ENCODE results near the gene CHSY3.

CHSY3 gene

DNA sequence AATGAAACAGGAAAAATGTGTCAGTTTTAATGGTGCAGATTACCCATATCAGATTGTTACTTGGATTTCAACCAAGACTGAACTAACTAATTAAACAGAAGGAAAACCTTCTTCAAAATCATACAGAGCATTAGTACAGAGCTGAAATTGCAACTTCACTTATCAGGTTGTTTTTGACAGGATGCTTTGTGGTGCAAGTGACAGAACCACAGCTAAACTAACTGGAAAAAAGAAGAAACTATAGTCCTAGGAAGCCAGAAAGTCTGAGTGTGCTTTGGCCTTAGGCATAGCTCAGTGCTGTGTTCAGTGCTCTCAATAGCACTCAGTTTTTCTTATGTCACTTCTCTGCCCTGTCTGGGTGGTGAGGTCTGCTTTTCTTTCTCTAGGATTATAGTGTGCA, 267.4 kb downstream of the CHSY3 start:
- no peak for DNase-seq (ENCODE audit: low spot score)
- ChIA-PET POLR2A (ENCODE audit: low non-redundant PET) (interaction anchor here (0.5 kb wide), 1 partner anchor 899 kb away, joined by 4 read pairs; no protein-coding TSS in a partner anchor), CTCF (interaction anchor here (0.6 kb wide), 1 partner anchor 21 kb away, joined by 4 read pairs; no protein-coding TSS in a partner anchor)
- TF ChIP-seq CTCF (conservative IDR thresholded peaks at IDR 0.05; ENCODE audit: low read depth) = no peak
- H3K27ac ChIP-seq = no peak overlapping the region

DNA sequence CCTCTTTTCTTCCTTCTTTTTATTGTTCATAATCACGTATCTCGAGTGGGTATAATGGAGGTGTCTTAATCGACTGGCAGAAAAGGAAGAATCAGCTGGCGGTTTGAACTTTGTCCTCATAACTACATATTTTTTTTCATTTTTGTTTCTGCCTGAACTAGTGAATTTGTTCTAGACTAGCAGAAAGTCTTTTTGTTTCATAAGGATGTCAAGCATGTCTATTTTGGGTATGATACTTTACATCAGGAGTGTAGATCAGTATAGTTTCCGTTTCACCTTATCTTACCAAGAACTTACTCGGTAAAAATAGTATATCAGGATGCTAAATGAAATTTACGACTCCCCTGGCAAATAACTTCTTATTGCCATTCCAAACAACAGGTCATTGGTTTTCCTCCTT, 278.9 kb downstream of the CHSY3 start:
- ChIA-PET CTCF (no interaction called here), POLR2A (ENCODE audit: low non-redundant PET) (no interaction called here)
- DNase-seq (ENCODE audit: low spot score) = no peak
- H3K27ac ChIP-seq = no peak overlapping the region
- no peak for TF ChIP-seq CTCF (conservative IDR thresholded peaks at IDR 0.05; ENCODE audit: low read depth)

- DNase-seq (ENCODE audit: low spot score) = peak; percentile 88
- ChIA-PET CTCF (no interaction called here), POLR2A (ENCODE audit: low non-redundant PET) (no interaction called here)
- no peak overlapping the region; the same call in 1 of the 2 replicates for H3K27ac ChIP-seq
- TF ChIP-seq CTCF (conservative IDR thresholded peaks at IDR 0.05; ENCODE audit: low read depth) = no peak
Observed at GRCh38 chr5:130189961-130190360, 285.7 kb downstream of the CHSY3 start.

- ChIA-PET POLR2A (ENCODE audit: low non-redundant PET) (no interaction called here), CTCF (interaction anchor here (0.6 to 0.7 kb wide), 2 partner anchors 148 to 1001 kb away, joined by 3 to 4 read pairs; no protein-coding TSS in a partner anchor)
- DNase-seq (ENCODE audit: low spot score) = peak; percentile 9
- no peak overlapping the region for H3K27ac ChIP-seq
- no peak for TF ChIP-seq CTCF (conservative IDR thresholded peaks at IDR 0.05; ENCODE audit: low read depth)
Observed at GRCh38 chr5:130198927-130199326, 294.7 kb downstream of the CHSY3 start.

GRCh38 chr5:130206686-130207085, 302.4 kb downstream of the CHSY3 start:
- TF ChIP-seq CTCF (conservative IDR thresholded peaks at IDR 0.05; ENCODE audit: low read depth) = no peak
- ChIA-PET CTCF (interaction anchor here (0.7 kb wide), 1 partner anchor 568 kb away, joined by 3 read pairs; no protein-coding TSS in a partner anchor), POLR2A (ENCODE audit: low non-redundant PET) (no interaction called here)
- H3K27ac ChIP-seq = no peak overlapping the region
- DNase-seq (ENCODE audit: low spot score) = peak; percentile 6

DNA sequence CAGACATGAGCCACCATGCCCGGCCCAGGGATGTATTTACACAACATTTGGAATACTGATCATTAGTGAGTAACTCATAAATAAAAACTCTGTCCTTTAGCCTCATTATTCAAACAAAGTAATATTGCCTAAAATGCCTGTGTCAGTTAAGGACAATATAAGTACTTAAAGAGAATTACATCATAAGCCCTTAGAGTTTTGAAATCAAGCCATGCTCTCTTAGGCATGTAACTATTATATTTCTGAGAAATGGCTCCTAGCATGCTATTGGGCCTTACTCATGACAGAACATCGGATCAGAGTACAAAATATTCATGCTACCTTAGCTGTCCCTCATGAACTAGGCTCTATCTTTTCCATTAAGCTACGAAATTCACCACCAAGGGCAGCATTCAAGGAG, 309.3 kb downstream of the CHSY3 start:
- no peak for TF ChIP-seq CTCF (conservative IDR thresholded peaks at IDR 0.05; ENCODE audit: low read depth)
- no peak overlapping the region for H3K27ac ChIP-seq
- ChIA-PET CTCF (no interaction called here), POLR2A (ENCODE audit: low non-redundant PET) (no interaction called here)
- DNase-seq (ENCODE audit: low spot score) = no peak
